Adipocyte (in vitro differentiated cells): ENCODE data around the gene PLCD1.
A peak's percentile ranks its signal among the peaks of the same experiment; 100 is the strongest.

Experiments
- DNase-seq: peaks from one replicate; pipeline ENCODE4 v3.0.0-alpha.2; 2015; ENCODE audit warnings: low read depth
- H3K27me3 ChIP-seq: replicated peaks from 2 replicates; pipeline ENCODE4 v1.7.0; 2013; ENCODE audit warnings: mild to moderate bottlenecking, low read length, moderate library complexity; ENCODE audit not compliant: control insufficient read depth, insufficient read depth
- H3K36me3 ChIP-seq: 2 replicates; pipeline ENCODE4 v1.7.0; 2013; ENCODE audit warnings: low read length, mild to moderate bottlenecking, moderate library complexity; ENCODE audit not compliant: control insufficient read depth, insufficient read depth, severe bottlenecking
- H3K4me1 ChIP-seq: 2 replicates; pipeline ENCODE4 v1.7.0; 2013; ENCODE audit warnings: mild to moderate bottlenecking, low read length, moderate library complexity; ENCODE audit not compliant: control insufficient read depth, insufficient read depth
- H3K4me3 ChIP-seq: 2 replicates; pipeline ENCODE4 v1.7.0; 2013; ENCODE audit warnings: mild to moderate bottlenecking, low read length, moderate library complexity
- H3K9ac ChIP-seq: 2 replicates; pipeline ENCODE4 v1.7.0; 2013; ENCODE audit warnings: mild to moderate bottlenecking, low read length, moderate library complexity
- H3K9me3 ChIP-seq: 2 replicates; pipeline ENCODE4 v1.7.0; 2013; ENCODE audit warnings: mild to moderate bottlenecking, low read length, moderate library complexity; ENCODE audit not compliant: control insufficient read depth

PLCD1 gene

GRCh38 chr3:37964716-37965115 lies 64.7 kb downstream of the PLCD1 start:
- no peak overlapping the region for H3K4me3 ChIP-seq

GRCh38 chr3:37964146-37964545 lies 65.3 kb downstream of the PLCD1 start:
- no peaks in the 10 kb centered on the region for H3K9me3 ChIP-seq

More at GRCh38 chr3:37964716-37965115, 64.7 kb downstream of the PLCD1 start:
- Histone ChIP-seq H3K4me1 (peaks cover 18% of the 10 kb centered on the region), H3K9ac (no peak overlapping the region), H3K9me3 (no peaks in the 10 kb centered on the region), H3K36me3 (peaks cover 9% of the 10 kb centered on the region), H3K27me3 (no peaks in the 10 kb centered on the region)
- DNase-seq: no peak

GRCh38 chr3:37963635-37964034 lies 65.8 kb downstream of the PLCD1 start:
- Histone ChIP-seq H3K9ac (no peak overlapping the region), H3K4me3 (no peak overlapping the region), H3K36me3 (peaks cover 9% of the 10 kb centered on the region), H3K4me1 (peaks cover 10% of the 10 kb centered on the region), H3K9me3 (no peaks in the 10 kb centered on the region), H3K27me3 (no peaks in the 10 kb centered on the region)
- no peak for DNase-seq

More at GRCh38 chr3:37964146-37964545, 65.3 kb downstream of the PLCD1 start:
- Histone ChIP-seq H3K36me3 (peaks cover 9% of the 10 kb centered on the region), H3K27me3 (no peaks in the 10 kb centered on the region), H3K4me1 (peaks cover 15% of the 10 kb centered on the region), H3K9ac (no peak overlapping the region), H3K4me3 (no peak overlapping the region)
- no peak for DNase-seq

- no peaks in the 10 kb centered on the region for H3K27me3 ChIP-seq
- DNase-seq: peak; percentile 42
- no peak overlapping the region for H3K4me3 ChIP-seq
- no peaks in the 10 kb centered on the region for H3K9me3 ChIP-seq
- H3K9ac ChIP-seq: no peak overlapping the region
- H3K36me3 ChIP-seq: peaks cover 9% of the 10 kb centered on the region
- peaks cover 9% of the 10 kb centered on the region for H3K4me1 ChIP-seq
Observed at GRCh38 chr3:37963016-37963415, 66.4 kb downstream of the PLCD1 start.

- Histone ChIP-seq H3K4me1 (peaks cover 9% of the 10 kb centered on the region), H3K4me3 (no peak overlapping the region), H3K27me3 (no peaks in the 10 kb centered on the region), H3K9ac (no peak overlapping the region), H3K36me3 (peaks cover 9% of the 10 kb centered on the region), H3K9me3 (no peaks in the 10 kb centered on the region)
- no peak for DNase-seq
Observed at GRCh38 chr3:37961622-37962431, 67.6 kb downstream of the PLCD1 start.

GRCh38 chr3:37957539-37957936 lies 71.9 kb downstream of the PLCD1 start:
- no peaks in the 10 kb centered on the region for H3K27me3 ChIP-seq
- H3K4me3 ChIP-seq: no peak overlapping the region
- no peak overlapping the region for H3K9ac ChIP-seq
- DNase-seq: no peak
- peaks cover 15% of the 10 kb centered on the region for H3K36me3 ChIP-seq
- H3K4me1 ChIP-seq: no peaks in the 10 kb centered on the region
- H3K9me3 ChIP-seq: no peaks in the 10 kb centered on the region
